Measurements from ENCODE around the gene FOCAD.

DNA sequence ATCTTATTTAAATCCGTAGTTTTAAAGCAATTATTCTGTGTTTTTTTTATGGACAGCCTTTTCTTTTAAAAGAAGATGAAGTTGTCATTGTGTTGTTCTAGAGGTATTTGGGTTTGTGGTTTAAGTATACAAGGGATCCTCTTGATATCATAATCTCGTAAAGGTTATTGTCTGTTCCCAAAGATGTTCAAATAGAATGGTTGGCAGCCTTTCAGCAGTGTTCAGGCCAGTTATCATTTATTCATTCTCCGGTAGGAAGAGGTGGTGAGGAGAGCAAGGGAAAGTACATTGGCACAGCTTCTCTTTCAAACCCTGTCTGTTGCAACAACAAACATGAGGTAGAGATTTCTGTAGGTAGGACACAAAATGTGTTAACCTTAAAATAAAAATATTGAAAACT, 147.0 kb downstream of the FOCAD start:
- TF ChIP-seq EZH2 (IDR thresholded peaks at IDR 0.05; ENCODE audit: low read length, unreplicated experiment): no peak
- TF ChIP-seq, protein P1, sequence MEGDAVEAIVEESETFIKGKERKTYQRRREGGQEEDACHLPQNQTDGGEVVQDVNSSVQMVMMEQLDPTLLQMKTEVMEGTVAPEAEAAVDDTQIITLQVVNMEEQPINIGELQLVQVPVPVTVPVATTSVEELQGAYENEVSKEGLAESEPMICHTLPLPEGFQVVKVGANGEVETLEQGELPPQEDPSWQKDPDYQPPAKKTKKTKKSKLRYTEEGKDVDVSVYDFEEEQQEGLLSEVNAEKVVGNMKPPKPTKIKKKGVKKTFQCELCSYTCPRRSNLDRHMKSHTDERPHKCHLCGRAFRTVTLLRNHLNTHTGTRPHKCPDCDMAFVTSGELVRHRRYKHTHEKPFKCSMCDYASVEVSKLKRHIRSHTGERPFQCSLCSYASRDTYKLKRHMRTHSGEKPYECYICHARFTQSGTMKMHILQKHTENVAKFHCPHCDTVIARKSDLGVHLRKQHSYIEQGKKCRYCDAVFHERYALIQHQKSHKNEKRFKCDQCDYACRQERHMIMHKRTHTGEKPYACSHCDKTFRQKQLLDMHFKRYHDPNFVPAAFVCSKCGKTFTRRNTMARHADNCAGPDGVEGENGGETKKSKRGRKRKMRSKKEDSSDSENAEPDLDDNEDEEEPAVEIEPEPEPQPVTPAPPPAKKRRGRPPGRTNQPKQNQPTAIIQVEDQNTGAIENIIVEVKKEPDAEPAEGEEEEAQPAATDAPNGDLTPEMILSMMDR (conservative IDR thresholded peaks at IDR 0.05; ENCODE audit: low read depth, low read length): no peak

Data from PC-3 (cell line).